ENCODE results near the gene CAPRIN1.

DNA sequence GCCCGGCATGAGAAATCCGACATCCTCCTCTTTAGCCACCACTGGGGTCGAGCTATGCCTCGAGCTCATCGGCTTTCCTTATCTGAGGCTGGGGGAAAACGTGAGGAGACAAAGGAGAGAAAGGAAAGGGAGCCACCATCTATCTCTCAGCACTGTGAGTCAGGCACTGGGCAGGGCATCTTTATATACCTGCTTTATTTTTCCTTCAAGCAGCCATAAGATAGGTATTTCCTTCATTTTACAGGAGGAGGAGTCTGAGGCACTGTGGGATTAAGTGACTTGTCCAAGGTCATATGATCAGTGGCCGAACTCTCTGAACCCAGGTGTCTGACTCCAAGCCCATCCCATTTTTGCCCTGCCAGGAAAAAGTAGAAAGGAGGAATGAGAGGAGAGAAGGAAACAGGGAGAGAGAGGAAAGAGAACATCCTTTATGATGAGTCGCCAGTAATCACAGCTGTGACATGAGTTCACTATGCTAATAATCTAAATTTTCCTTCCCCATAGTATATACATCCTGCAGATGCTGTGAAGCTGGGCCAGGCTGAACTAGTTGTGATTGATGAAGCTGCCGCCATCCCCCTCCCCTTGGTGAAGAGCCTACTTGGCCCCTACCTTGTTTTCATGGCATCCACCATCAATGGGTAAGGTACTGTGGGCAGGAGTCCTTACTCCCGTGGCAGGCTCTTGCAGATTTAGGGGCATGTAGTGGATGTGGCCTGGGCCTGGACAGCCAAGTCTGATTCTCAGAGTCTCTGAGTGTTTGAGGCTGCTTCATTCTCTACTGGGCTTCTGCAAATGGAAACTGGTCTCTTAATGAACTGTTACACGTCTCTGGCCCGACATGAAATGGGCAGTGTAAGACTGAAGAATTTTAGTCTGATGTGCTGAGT lies 75.7 kb downstream of the CAPRIN1 start:
- TF ChIP-seq POLR2AphosphoS5 (IDR thresholded peaks at IDR 0.05; ENCODE audit: low read depth, low read length), result no peak
- no peak for TF ChIP-seq SIN3A (IDR thresholded peaks at IDR 0.05; ENCODE audit: borderline replicate concordance, insufficient read depth, low read length)

All from PFSK-1 (cell line).